HepG2 (cell line): Measurements from ENCODE around the gene VPS52. TPM values are rescaled to one million over a fixed set of nuclear protein-coding genes. Genes with fewer than 3 reads are reported as not detected.
A peak's percentile ranks its signal among the peaks of the same experiment; 100 is the strongest.

ENCODE experiments used
- CCAR2 ChIP-seq: fragments of 200-400 bp; formaldehyde crosslinking; optimal IDR thresholded peaks from 2 replicates; pipeline ENCODE3; 2018; ENCODE audit warnings: low read depth, mild to moderate bottlenecking, low read length, moderate library complexity
- DNMT3B ChIP-seq: conservative IDR thresholded peaks from 2 replicates; pipeline ENCODE4 v1.6.1; 2016; ENCODE audit warnings: missing biosample characterization, control low read depth
- EEA1 ChIP-seq: sonication (generic); formaldehyde crosslinking; IDR thresholded peaks from 2 replicates; pipeline ENCODE4 v1.5.1; 2020; ENCODE audit warnings: mild to moderate bottlenecking, missing genetic modification reagents, borderline replicate concordance
- FOSL1 ChIP-seq: sonication (generic); formaldehyde crosslinking; IDR thresholded peaks from 2 replicates; pipeline ENCODE4 v1.9.0; 2021; ENCODE audit warnings: missing genetic modification reagents, borderline replicate concordance
- HDAC6 ChIP-seq: fragments of 200-600 bp; sonication (generic); IDR thresholded peaks from 2 replicates; pipeline ENCODE4 v1.7.0; 2017; ENCODE audit warnings: mild to moderate bottlenecking, antibody characterized with exemption, low read length, low read depth
- NFIB ChIP-seq: sonication (generic); formaldehyde crosslinking; IDR thresholded peaks from 2 replicates; pipeline ENCODE4 v1.9.0; 2021; ENCODE audit warnings: missing genetic modification reagents, mild to moderate bottlenecking, borderline replicate concordance
- NONO ChIP-seq, 2 experiments: fragments of 450-650 bp in 1 of 2; sonication (generic) in 1 of 2; formaldehyde crosslinking in 1 of 2; IDR thresholded peaks in 1 of 2; conservative IDR thresholded peaks in 1 of 2; 2 replicates each; pipeline versions ENCODE4 v1.6.1 to v1.8.0; 2017 to 2022; ENCODE audit warnings: mild to moderate bottlenecking in 1 of 2, missing genetic modification reagents in 1 of 2, moderate library complexity in 1 of 2
- NRL ChIP-seq: sonication (generic); formaldehyde crosslinking; IDR thresholded peaks from 2 replicates; pipeline ENCODE4 v1.5.0; 2020; ENCODE audit warnings: missing genetic modification reagents, mild to moderate bottlenecking, moderate library complexity, borderline replicate concordance
- SRSF4 ChIP-seq: fragments of 200-400 bp; formaldehyde crosslinking; IDR thresholded peaks from one replicate; pipeline ENCODE4 v1.6.1; 2018; ENCODE audit warnings: mild to moderate bottlenecking, low read depth, low read length, moderate library complexity; ENCODE audit not compliant: poor library complexity, severe bottlenecking
- SSRP1 ChIP-seq: IDR thresholded peaks from 2 replicates; pipeline ENCODE4 v1.6.1; 2016; ENCODE audit warnings: control low read depth
- TBP ChIP-seq: sonication (generic); formaldehyde crosslinking; IDR thresholded peaks from 2 replicates; pipeline ENCODE4 v1.5.0; 2020; ENCODE audit warnings: missing genetic modification reagents
- ZNF143 ChIP-seq: sonication (generic); formaldehyde crosslinking; IDR thresholded peaks from 2 replicates; pipeline ENCODE4 v1.4.0; 2020; ENCODE audit warnings: missing genetic modification reagents
- ZNF225 ChIP-seq: sonication (generic); formaldehyde crosslinking; IDR thresholded peaks from 2 replicates; pipeline ENCODE4 v1.4.0; 2020; ENCODE audit warnings: mild to moderate bottlenecking, missing genetic modification reagents
- ZNF232 ChIP-seq: sonication (generic); formaldehyde crosslinking; IDR thresholded peaks from 2 replicates; pipeline ENCODE4 v1.4.0; 2020; ENCODE audit warnings: missing genetic modification reagents, borderline replicate concordance
- ZNF354B ChIP-seq: sonication (generic); formaldehyde crosslinking; IDR thresholded peaks from 2 replicates; pipeline ENCODE4 v1.8.0; 2022; ENCODE audit warnings: mild to moderate bottlenecking, missing genetic modification reagents
- ZNF547 ChIP-seq: sonication (generic); formaldehyde crosslinking; IDR thresholded peaks from 2 replicates; pipeline ENCODE4 v1.5.1; 2020; ENCODE audit warnings: mild to moderate bottlenecking, missing genetic modification reagents
- ZNF737 ChIP-seq: sonication (generic); formaldehyde crosslinking; IDR thresholded peaks from 2 replicates; pipeline ENCODE4 v1.5.0; 2020; ENCODE audit warnings: missing genetic modification reagents, mild to moderate bottlenecking, borderline replicate concordance
- ZNF883 ChIP-seq: sonication (generic); formaldehyde crosslinking; IDR thresholded peaks from 2 replicates; pipeline ENCODE4 v1.5.1; 2020; ENCODE audit warnings: mild to moderate bottlenecking, missing genetic modification reagents; ENCODE audit errors: not compliant biosample characterization
- polyA plus RNA-seq, 8 experiments: library from polyadenylated mRNA; depleted of rRNA in 3 of 8; stranded (reverse) in 7 of 8; unstranded in 1 of 8; fragments of >200 nt; fragmentation: Illumina TruSeq in 4 of 8; extraction: Trizol in 4 of 8; gene quantifications; 2 replicates each; pipeline versions ENCODE4 v1.2.1 to v1.2.3, GENCODE V29; 2011 to 2016; ENCODE audit warnings: low read depth in 4 of 8, missing spikeins in 1 of 8, mixed read lengths in 1 of 8; ENCODE audit not compliant: insufficient read depth in 1 of 8
- total RNA-seq, 5 experiments: library from RNA; depleted of rRNA; stranded (reverse); fragments of >200 nt; fragmentation: Illumina TruSeq; extraction: Trizol; gene quantifications; 2 replicates each; pipeline ENCODE4 v1.2.3, GENCODE V29; 2016; ENCODE audit warnings: low read depth in 1 of 5
- TF ChIP-seq, protein P1 (sequence below): sonication (generic); formaldehyde crosslinking; IDR thresholded peaks from 2 replicates; pipeline ENCODE4 v1.4.0; 2020; ENCODE audit warnings: mild to moderate bottlenecking, missing genetic modification reagents
- TF ChIP-seq, protein P2 (sequence below): sonication (generic); formaldehyde crosslinking; IDR thresholded peaks from 2 replicates; pipeline ENCODE4 v1.8.0; 2022; ENCODE audit warnings: missing genetic modification reagents, low read depth, mild to moderate bottlenecking, borderline replicate concordance
- TF ChIP-seq, protein P3 (sequence below): sonication (generic); formaldehyde crosslinking; IDR thresholded peaks from 2 replicates; pipeline ENCODE4 v1.4.0; 2020; ENCODE audit warnings: mild to moderate bottlenecking, missing genetic modification reagents
- TF ChIP-seq, protein P4 (sequence below): IDR thresholded peaks from 2 replicates; pipeline ENCODE4 v1.6.1; 2016; ENCODE audit warnings: low read depth, control low read depth

The VPS52 gene
- total and polyA plus RNA-seq, 2 of the 13 experiments (the other 11 are each of a cell fraction or from before 2014, with no cell fraction given), result 48.9 to 85.5 TPM

DNA sequence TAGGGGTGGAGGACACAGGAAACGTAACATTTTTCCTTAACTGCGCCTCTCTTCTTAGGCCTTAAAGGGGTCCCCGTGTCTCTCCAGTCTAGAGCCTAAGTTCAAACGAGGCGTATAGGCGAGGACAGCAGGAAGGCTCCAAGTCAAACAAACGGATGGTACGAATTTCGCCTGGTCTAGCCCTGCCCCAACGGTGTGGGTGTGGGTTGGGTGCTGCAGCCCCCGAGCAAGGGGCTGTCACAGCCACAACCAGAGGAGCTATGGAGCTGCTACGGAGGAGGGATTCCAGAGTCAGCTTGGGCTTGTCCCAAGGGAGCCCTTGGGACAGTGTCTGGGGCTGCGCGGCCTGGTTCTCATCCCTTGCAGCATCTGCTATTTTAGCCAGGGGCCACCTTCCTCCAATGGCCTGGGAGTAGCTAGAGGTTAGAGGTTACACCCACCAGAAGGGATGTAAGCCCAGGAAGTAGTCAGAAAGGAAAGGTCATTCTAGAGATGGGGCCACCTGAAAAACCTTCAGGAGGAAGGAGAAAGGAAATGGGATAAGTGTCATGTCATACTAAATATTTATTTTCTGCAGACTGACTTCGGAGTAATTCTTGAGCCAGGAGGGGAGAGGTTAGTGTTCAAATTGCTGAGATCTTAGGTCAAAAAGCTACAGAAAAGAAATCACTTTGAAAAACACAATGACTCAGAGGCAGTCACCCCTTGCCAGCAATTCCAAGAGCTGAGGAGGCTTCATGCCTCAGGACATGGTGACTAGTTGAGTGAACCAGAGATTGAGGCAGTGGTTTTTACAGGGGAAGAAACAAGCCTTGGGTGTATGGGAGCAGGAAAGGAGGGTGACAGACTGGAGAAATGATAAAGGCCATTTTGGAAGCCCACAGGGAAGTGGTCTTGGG, 21.7 kb downstream of the VPS52 start (continued):
- TF ChIP-seq, protein P1, sequence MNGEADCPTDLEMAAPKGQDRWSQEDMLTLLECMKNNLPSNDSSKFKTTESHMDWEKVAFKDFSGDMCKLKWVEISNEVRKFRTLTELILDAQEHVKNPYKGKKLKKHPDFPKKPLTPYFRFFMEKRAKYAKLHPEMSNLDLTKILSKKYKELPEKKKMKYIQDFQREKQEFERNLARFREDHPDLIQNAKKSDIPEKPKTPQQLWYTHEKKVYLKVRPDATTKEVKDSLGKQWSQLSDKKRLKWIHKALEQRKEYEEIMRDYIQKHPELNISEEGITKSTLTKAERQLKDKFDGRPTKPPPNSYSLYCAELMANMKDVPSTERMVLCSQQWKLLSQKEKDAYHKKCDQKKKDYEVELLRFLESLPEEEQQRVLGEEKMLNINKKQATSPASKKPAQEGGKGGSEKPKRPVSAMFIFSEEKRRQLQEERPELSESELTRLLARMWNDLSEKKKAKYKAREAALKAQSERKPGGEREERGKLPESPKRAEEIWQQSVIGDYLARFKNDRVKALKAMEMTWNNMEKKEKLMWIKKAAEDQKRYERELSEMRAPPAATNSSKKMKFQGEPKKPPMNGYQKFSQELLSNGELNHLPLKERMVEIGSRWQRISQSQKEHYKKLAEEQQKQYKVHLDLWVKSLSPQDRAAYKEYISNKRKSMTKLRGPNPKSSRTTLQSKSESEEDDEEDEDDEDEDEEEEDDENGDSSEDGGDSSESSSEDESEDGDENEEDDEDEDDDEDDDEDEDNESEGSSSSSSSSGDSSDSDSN (CRISPR knock-in tag), result peak; percentile 11; the same call in 1 of the 2 replicates
- peak; percentile 38; the same call in 1 of the 2 replicates for TF ChIP-seq FOSL1 (CRISPR knock-in tag)
- peak; percentile 30 for TF ChIP-seq ZNF883
- 0 out of 2 replicates have a peak, but pooled peaks have one; percentile 68 for TF ChIP-seq ZNF737 (CRISPR knock-in tag)
- TF ChIP-seq HDAC6, result no peak
- no peak for TF ChIP-seq ZNF354B (CRISPR knock-in tag)
- TF ChIP-seq NONO (IDR thresholded peaks at IDR 0.05), result no peak
- TF ChIP-seq NONO (CRISPR knock-in tag; conservative IDR thresholded peaks at IDR 0.05), result peak; percentile 83
- peak; percentile 62; the same call in 1 of the 2 replicates for TF ChIP-seq ZNF232 (CRISPR knock-in tag)
- TF ChIP-seq ZNF143 (CRISPR knock-in tag), result peak; percentile 23; the same call in 1 of the 2 replicates
- peak; percentile 15 for TF ChIP-seq SSRP1 (CRISPR knock-in tag)
- TF ChIP-seq ZNF547 (CRISPR knock-in tag), result 0 out of 2 replicates have a peak, but pooled peaks have one; percentile 71
- 0 out of 2 replicates have a peak, but pooled peaks have one; percentile 43 for TF ChIP-seq DNMT3B (CRISPR knock-in tag)
- TF ChIP-seq SRSF4, result no peak
- 0 out of 2 replicates have a peak, but pooled peaks have one; percentile 49 for TF ChIP-seq TBP (CRISPR knock-in tag)
- TF ChIP-seq ZNF225, result 0 out of 2 replicates have a peak, but pooled peaks have one; percentile 57
- TF ChIP-seq, protein P2, sequence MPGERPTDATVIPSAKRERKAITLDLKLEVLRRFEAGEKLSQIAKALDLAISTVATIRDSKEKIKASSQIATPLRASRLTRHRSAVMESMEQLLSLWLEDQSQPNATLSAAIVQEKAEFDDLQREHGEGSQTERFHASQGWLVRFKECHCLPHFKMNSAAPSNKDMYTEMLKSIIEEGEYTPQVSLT (CRISPR knock-in tag), result no peak
- 0 out of 2 replicates have a peak, but pooled peaks have one; percentile 15 for TF ChIP-seq NRL (CRISPR knock-in tag)
- TF ChIP-seq EEA1, result peak; percentile 37; the same call in 1 of the 2 replicates
- TF ChIP-seq, protein P3, sequence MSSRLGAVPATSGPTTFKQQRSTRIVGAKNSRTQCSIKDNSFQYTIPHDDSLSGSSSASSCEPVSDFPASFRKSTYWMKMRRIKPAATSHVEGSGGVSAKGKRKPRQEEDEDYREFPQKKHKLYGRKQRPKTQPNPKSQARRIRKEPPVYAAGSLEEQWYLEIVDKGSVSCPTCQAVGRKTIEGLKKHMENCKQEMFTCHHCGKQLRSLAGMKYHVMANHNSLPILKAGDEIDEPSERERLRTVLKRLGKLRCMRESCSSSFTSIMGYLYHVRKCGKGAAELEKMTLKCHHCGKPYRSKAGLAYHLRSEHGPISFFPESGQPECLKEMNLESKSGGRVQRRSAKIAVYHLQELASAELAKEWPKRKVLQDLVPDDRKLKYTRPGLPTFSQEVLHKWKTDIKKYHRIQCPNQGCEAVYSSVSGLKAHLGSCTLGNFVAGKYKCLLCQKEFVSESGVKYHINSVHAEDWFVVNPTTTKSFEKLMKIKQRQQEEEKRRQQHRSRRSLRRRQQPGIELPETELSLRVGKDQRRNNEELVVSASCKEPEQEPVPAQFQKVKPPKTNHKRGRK (CRISPR knock-in tag), result 0 out of 2 replicates have a peak, but pooled peaks have one; percentile 39
- peak; percentile 58 for TF ChIP-seq CCAR2
- 0 out of 2 replicates have a peak, but pooled peaks have one; percentile 11 for TF ChIP-seq NFIB (CRISPR knock-in tag)
- TF ChIP-seq, protein P4, sequence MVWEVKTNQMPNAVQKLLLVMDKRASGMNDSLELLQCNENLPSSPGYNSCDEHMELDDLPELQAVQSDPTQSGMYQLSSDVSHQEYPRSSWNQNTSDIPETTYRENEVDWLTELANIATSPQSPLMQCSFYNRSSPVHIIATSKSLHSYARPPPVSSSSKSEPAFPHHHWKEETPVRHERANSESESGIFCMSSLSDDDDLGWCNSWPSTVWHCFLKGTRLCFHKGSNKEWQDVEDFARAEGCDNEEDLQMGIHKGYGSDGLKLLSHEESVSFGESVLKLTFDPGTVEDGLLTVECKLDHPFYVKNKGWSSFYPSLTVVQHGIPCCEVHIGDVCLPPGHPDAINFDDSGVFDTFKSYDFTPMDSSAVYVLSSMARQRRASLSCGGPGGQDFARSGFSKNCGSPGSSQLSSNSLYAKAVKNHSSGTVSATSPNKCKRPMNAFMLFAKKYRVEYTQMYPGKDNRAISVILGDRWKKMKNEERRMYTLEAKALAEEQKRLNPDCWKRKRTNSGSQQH (CRISPR knock-in tag), result peak; percentile 20; the same call in 1 of the 2 replicates
